Effector CD4-positive, alpha-beta T cell (primary cell): ENCODE results near the gene TLK1.
"Not testable (repeated sequence)": the region's sequence is repeated elsewhere in the genome, so short reads cannot be mapped to it uniquely, and the experiment has no call there.

Experiments
- DNase-seq: peaks from one replicate; pipeline ENCODE4 v3.0.0-alpha.2; 2020

The TLK1 gene

DNA sequence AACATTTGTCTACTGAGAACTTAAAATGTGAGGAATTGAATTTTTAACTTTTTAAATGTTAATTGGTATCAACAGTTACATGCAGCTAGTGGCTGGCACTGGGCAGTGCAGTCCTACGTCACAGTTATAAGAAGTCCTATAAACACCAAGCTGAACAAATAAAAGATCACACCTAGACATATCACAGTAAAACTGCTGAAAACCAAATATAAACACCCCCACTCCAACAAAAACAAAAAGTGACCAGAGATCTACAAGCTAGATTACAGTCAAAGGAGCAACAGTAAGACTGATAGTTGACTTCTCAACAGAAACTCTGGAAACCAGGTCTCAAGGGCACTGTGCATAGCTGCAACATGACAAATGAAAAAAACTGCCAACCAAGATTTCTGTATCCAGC lies 19.4 kb downstream of the TLK1 start:
- no peak for DNase-seq

DNA sequence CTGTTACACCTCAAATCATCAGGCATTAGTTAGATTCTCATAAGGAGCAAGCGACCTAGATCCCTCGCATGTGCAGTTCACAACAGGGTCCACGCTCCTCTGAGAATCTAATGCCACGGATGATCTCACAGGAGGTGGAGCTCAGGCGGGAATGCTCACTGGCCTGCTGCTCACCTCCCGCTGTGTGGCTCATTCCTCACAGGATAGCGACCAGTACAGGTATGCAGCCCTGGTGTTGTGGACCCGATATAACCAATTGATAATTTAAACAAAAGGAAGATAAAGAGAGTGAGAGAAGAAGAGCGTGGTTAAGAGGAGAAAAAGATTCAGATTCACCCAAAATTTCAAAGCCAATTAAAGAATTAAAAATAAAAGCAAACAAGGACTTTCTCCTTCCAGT lies 20.8 kb downstream of the TLK1 start:
- no peak for DNase-seq

DNA sequence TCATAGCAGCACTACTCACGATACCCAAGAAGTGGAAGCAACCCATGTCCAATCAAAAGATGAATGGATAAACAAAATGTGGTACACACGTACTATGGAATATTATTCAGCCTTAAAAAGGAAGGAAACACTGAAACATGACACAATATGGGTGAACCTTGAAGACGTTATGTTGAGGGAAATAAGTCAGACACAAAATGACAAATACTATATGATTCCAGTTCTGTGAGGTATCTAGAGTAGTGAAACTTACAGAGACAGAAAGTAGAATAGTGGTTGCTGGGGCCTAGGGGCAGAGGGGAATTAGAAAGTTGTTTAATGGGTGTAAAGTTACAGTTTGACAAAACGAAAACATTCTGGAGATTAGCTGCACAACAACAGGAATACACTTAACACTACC lies 24.7 kb downstream of the TLK1 start:
- no peak for DNase-seq

DNA sequence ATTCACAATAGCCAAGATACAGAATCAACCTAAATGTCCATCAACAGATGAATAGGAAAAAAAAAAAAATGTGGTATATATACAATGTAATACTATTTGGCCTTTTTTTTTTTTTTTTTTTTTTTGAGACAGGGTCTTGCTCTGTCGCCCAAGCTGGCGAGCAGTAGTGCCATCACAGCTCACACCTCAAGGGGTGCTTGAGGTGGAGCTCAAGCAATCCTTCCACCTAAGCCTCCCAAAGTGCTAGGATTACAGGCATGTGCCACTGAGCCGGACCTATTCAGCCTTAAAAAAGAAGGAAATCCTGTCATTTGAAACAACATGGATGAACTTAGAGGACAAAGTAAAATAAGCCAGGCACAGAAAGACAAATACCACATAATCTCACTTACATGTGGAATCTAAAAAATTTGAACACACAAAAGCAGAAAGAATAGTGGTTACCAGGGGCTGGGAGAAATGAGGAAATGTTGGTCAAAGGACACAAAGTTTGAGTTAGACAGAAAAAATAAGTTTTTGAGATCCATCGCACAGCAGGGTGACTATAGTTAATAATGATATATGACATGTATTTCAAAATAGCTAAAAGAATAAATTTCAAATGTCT lies 26.0 kb downstream of the TLK1 start:
- DNase-seq = no peak

DNA sequence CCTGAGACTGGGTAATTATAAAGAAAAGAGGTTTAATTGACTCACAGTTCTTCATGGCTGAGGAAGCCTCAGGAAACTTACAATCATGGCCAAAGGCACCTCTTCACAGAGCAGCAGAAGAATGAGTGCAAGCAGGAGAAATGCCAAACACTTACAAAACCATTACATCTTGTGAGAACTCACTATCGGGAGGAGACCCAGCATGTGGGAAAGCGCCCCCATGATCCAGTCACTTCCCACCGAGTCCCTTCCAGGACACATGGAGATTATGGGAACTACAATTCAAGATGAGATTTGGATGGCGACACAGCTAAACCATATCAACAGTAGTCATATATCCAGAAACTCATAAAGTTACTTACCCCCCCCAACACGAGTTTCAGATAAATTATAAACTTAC lies 28.6 kb downstream of the TLK1 start:
- DNase-seq = no peak

DNA sequence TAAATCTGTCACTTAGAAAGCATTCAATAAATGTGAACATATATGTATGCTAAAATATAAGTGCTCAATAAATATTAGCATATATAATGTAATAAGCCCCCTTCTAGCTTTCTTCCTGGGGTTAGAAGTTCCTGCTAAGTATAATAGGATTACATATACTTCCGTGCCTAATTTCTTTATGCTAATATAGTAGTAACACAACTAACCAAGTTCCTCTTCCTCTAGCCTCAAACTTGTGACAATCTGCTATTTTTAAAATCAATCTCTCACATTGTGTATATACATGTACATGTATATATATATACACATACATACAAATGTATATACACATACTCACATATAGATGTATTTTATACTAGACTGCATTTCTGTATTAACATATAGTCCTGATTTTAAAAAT lies 32.2 kb downstream of the TLK1 start:
- DNase-seq = no peak

DNA sequence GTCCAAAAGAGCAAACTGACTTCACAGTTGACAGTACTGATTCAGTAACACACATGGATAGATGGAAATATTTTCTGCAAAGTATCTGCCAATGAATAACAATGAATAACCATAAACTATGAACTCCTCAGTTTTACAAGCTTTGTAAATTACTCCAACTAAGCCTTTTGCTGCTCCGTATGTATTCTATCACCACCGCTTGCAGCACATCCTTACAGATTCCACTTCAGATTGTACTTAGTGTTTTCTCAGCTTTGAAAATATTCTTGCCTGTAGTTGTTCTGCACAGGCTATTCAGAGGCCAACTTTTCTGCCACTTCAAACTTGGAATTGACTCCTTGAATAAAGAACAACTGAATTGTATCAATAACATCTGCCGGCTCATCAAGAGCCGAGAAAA lies 36.2 kb downstream of the TLK1 start:
- no peak for DNase-seq

DNA sequence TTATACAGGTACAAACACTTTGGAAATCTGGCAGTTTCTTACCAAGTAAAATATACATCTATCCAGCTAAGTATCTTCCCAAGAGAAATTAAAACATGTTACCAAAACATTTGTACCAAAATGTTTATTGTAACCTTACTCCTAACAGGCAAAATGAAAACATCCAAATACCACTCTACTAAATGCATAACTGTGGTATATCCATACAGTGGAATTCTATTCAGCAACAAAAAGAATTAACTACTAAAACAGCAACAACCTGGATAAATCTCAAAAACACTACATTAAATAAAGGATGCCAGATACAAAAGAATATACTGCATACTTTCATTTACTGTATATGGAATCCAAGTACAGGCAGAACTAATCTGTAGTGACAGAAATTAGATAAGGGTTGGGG lies 51.1 kb downstream of the TLK1 start:
- DNase-seq = no peak

DNA sequence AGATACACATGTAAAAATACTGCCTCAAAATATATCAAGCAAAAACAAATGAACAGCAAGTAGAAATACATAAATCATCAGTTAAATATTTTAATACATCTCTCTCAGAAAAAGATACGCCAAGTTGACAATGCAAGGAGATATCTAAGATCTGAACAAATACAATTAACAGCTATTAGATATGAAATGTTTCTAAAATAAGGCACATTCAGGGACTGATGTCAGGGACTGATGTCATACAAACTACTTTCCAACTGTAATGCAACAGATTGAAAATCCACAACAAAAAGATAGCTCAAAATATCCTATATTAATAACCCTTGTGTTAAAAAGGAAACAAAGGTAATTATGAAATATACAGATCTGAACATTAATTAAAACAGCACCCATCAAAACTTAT lies 51.7 kb downstream of the TLK1 start:
- no peak for DNase-seq

DNA sequence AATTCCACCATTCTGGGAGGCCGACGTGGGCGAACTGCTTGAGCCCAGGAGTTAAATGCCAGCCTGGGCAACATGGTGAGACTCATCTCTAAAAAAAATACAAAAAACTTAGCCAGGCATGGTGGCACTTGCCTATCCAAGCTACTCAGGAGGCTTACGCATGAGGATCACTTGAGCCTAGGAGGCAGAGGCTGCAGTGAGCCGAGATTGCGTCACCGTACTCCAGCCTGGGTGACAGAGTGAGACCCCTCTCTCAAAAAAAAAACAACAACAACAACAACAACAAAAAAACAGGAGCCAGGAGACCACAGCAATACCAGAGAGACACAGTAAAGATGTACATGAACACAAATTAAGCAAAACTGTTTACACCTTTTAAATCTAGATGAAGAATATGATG lies 52.9 kb downstream of the TLK1 start:
- no peak for DNase-seq

DNA sequence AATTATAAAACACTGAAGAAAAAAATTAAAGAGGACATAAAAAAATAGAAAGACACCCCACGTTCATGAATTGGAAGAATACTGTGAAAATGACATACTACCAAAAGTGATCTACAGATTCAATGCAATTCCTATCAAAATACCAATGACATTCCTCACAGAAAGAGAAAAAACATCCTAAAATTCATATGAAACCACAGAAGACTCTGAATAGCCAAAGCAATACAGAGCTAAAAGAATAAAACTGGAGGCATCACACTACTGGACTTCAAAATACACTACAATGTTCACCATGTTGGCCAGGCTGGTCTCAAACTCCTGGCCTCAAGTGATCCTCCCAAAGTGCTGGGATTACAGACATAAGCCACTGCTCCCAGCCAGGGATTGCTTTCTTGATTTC lies 56.3 kb downstream of the TLK1 start:
- DNase-seq = no peak

DNA sequence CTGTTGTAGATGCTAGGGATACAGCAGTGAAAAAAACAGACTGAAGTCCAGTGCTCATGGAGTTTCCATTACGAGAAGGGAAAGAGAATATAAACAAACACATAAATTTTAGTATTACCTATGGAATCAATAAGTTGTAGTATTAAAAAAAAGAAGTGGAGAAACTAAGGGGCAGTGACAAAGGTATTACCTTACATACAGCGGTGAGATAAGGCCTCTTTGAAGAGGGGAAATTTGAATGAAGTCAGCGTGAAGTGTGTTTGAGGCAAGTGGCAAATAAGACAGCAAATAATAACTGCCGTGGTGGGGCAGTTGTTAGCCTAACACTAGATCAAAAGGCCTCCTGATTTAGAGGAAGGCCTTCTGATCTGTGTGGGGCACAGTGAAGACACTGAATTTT lies 57.9 kb downstream of the TLK1 start:
- peak; percentile 9 for DNase-seq

DNA sequence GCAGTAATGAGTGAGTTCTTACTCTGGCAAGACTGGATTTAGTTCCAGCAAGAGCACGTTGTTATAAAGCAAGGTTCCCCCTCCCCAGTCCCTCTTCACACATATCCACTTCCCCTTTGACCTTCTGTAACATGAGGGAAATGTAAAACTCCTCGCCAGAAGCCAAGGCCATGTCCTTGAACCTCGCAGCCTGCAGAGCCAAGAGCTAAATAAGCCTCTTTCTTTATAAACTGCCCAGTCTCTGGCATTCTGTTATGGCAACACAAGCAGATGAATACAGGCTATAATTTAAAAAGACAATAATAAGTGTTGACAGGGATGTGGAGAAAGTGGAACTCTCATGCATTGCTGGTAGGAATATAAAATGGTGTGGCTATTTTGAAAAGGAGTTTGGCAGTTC lies 60.3 kb downstream of the TLK1 start:
- DNase-seq = no peak

DNA sequence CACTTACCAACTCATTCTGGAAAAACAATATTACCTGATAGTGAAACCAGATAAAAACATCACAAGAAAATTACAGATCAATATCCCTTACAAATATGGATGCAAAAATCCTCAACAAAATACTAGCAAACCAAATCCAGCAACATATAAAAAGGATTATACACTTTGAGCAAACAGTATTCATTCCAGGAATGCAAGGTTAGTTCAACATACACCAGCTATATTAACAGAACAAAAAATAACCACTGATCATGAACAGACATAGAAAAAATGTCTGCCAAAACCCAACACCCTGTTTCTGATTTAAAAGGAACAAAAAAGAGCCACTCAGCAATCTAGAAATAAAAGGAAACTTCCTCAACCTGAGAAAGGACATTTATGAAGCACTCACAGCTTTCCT lies 62.1 kb downstream of the TLK1 start:
- no peak for DNase-seq

DNA sequence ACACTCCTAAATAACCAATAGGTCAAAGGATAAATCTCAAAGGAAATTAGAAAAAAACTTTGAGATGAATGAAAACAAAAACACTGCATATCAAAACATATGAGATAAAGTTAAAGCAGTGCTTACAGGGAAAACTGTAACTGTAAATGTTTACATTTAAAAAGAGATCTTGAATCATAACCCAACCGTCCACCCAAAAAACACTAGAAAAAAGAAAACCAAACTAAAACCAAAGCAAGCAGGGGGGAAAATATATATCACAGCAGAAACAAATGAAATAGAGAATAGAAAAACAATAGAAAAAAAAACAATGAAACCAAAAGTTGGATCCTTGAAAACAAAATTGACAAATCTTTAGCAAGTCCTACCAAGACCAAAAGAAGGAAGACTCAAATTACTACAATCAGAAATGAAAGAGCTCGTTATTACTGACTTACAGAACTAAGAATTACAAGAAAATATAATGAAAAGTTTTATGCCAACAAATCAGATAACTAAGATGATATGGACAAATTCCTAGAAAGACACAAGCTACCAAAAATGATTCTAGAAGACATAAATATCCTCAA lies 65.6 kb downstream of the TLK1 start:
- no peak for DNase-seq

DNA sequence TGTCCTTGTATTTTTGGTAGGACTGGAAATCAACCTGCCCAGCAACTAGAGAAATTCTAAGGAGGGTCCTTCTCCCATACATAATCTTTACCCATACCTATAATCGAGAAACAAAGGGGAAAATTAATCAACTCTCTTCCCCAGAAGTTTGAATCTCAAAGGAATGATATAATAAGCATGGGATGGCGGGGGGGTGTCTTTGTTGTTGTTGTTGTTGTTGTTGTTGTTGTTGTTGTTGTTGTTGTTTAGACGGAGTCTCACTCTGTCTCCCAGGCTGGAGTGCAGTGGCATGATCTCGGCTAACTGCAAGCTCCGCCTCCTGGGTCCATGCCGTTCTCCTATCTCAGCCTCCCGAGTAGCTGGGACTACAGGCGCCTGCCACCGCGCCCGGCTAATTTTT lies 69.2 kb downstream of the TLK1 start:
- DNase-seq = not testable (repeated sequence)

DNA sequence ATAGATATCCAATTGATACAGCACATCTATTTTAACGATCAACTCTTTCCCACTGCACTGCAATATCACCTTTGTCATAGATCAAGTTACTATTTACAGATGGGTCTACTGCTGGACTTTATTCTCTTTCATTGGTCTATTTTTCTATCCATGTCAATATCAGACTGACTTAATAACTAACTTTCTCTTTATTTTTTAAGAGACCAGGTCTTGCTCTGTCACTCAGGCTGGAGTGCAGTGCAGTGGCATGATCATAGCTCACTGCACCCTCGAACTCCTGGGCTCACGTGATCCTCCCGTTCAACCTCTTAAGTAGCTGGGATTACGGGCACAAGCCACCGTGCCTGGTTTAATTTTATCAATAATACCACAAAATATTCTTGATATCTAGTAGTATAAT lies 71.2 kb downstream of the TLK1 start:
- DNase-seq = no peak

DNA sequence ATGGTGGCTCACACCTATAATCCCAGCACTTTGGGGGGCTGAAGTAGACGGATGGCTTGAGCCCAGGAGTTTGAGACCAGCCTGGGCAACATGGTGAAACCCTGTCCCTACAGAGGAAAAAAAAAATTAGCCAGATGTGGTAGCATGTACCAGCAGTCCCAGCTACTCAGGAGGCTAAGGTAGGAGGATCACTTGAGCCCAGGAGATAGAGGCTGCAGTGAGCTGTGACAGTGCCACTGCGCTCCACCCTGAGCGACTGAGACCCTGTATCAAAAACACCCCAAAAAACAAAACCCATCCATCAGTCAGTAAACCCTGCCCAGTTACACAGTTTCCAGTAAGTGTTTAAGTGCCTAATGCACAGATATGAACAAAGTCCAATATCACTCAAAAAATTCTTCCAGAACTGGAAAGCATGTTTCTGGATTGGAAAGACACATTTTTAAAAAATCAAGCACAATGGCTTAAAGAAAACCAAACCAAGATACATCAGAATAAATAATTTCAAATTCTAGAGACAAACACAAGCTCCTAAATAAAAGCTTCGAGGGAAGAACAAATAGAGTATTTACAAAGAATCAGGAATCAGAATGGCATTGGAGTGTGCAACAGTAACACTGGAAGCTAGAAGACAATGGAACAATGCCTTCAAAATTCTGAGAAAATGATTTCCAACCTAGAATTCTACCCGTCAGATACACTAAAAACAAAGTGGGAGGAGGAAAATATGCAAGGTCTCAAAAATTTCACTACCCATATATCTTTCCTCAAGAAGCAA lies 72.4 kb downstream of the TLK1 start:
- DNase-seq = no peak

DNA sequence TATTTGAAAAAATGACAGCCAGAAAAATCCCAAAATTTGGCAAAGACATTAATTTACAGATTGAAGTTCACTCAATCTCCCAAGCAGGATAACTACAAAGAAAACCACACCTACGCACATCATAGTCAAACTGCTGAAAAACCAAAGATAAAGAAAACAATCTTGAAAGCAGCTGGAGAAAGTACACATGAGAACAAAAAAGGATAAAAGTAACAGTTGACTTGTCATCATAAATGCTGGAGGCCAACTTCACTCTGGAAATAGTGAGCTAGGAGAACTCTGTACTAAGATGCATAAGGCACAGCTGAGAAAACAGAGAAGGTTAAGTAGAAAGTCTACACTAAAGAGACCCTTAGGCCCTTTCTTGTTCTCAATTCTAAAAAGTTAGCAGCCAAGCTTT lies 73.1 kb downstream of the TLK1 start:
- DNase-seq = no peak

DNA sequence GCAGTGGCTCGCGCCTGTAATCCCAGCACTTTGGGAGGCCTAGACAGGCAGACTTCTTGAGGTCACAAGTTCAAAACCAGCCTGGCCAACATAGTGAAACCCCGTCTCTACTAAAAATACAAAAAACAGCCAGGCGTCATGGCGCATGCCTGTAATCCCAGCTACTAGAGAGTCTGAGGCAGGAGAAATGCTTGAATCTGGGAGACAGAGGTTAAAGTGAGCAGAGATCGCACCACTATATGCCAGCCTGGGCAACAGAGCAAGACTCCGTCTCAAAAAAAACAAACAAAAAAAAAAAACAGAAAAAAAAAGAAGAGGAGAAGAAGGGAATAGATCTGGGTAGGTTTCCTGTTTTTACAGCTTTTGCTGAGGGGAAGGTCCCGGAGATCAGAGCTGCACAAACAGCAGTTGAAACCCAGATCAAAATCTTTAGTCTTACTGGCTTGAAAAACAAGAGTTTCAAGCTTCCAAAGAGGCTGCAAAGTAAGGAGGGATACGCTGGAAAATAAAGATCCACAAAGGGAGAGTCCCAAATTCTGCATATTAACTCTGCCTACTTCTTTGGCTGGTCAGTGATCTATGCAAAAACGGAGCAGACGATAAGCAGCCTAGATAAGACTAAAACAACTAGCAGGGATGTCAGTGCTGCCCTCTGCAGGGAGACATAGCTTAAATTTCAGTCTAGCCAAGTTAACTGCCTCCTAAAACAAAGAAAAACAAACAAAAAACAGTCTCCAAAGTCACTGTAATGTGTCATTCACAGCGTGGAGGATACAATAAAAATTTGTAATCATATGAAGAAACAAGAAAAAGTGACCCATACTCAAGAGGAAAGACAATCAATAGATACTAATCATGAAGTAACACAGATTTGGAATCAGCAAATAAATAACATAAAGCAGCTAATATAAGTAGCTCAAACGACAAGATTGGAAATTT lies 74.1 kb downstream of the TLK1 start:
- DNase-seq = peak; percentile 54

DNA sequence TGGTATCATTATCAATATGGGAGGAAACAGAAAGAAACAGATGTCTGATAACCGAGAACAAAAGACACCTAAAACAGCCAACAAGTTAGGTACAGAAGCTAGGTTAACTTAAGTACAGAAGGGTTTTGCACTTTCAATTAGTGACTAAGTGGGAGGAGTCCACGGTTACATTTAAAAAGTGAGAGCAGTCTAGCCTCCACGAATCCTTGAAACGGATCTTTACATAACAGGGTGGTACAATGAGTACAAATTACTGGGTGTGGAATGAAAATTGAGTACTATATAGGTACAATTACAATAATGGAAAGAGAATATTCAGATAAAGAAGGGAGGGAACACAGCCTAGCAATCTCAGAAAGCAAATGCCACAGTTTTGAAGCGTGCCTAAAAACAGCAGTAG lies 76.6 kb downstream of the TLK1 start:
- no peak for DNase-seq

DNA sequence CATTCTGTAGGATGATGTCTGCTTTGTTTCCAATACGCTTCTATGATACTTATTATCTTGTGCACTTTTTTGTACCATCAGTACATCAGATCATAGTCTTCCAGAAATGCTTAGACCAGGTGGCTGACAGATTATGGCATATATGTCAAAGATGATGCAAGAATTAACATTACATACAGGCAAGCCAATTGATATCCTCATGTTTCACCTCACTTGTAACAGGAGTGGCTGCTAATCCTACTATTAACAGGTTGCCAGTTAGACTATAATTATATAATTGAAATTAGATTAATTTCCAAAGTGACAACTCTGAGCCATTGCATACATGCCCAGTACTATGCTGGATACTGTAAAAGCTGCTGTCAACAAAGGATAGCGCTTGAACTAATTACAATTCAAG lies 77.2 kb downstream of the TLK1 start:
- DNase-seq = no peak

DNA sequence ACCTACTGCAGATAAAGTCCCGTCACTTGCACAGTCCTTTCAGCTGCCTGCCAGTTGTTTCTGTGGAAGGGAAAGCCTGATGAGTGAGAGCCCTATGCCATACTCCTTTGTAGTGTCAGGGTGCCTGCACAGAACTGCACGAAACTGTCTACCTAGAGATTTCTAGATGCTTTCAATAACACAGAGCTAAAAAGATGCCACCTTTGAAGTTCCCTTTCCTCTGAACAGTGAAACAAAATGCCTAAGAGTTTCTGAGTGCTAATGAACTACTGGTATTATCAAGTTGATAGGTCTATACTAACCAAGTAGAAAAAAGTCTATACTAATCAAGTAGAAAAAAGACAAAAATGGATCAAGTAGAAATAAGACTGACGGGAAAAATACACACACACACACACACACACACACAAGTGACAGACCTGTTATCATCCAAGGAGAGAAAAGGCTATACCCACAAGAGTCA lies 79.0 kb downstream of the TLK1 start:
- DNase-seq = peak; percentile 10
